ENCODE measurements around the gene AK3. TPM values are rescaled to one million over a fixed set of nuclear protein-coding genes. Genes with fewer than 3 reads are reported as not detected.

Gene AK3
- total and polyA plus RNA-seq, 9 of the 15 experiments (the other 6 are each of a cell fraction or from before 2014, with no cell fraction given), result 12.2 to 78.6 (median 41.8) TPM

GRCh38 chr9:4787876-4788275, 46.9 kb upstream of the AK3 start (continued):
- TF ChIP-seq FOXM1 (IDR thresholded peaks at IDR 0.05; ENCODE audit: low read depth), result no peak
- no peak for TF ChIP-seq FOXM1 (CRISPR knock-in tag; IDR thresholded peaks at IDR 0.05; ENCODE audit: low read depth)
- TF ChIP-seq ILK (tag; IDR thresholded peaks at IDR 0.05; ENCODE audit: borderline replicate concordance, low read depth), result no peak
- no peak for TF ChIP-seq U2AF1 (optimal IDR thresholded peaks at IDR 0.05; ENCODE audit: low read depth, low read length)
- no peak for TF ChIP-seq CEBPB (tag; IDR thresholded peaks at IDR 0.05)
- no peak for TF ChIP-seq YBX1 (IDR thresholded peaks at IDR 0.05)
- TF ChIP-seq TFAM (CRISPR knock-in tag; conservative IDR thresholded peaks at IDR 0.05), result no peak

GRCh38 chr9:4786599-4786998, 45.6 kb upstream of the AK3 start:
- H3K27me3 ChIP-seq (ENCODE audit: control insufficient read depth in 2 of 2, insufficient read depth in 2 of 2, low read length in 2 of 2), result no peaks in the 10 kb centered on the region
- H3K4me1 ChIP-seq (replicated peaks in 1 of 2; ENCODE audit: control insufficient read depth in 2 of 2, insufficient read depth in 2 of 2, low read length in 2 of 2), result peaks cover 0 to 2% of the 10 kb centered on the region in 2 experiments; a peak in 2 of 5 replicates
- no peak overlapping the region for H3K4me3 ChIP-seq
- no peak overlapping the region for H2AFZ ChIP-seq (ENCODE audit: low read depth, low read length)
- no peak overlapping the region for H3K4me2 ChIP-seq (ENCODE audit: insufficient read depth, low read length)
- WGBS (ENCODE audit: insufficient coverage, low coverage, missing lambda C conversion rate), result 71% methylated on average over 4 of the region's 4 CpGs
- no peaks in the 10 kb centered on the region for H3K9me1 ChIP-seq (ENCODE audit: control insufficient read depth, insufficient read depth, low read length)
- FAIRE-seq (no peak), ATAC-seq (no peak), DNase-seq (ENCODE audit: extremely low read depth in 1 of 4, low spot score in 3 of 4) (no peak)
- intact Hi-C loops (cut with micrococcal nuclease) (no loop called here), in situ Hi-C loops (cut with MboI) (no loop called here)
- no peaks in the 10 kb centered on the region for H3K79me2 ChIP-seq (ENCODE audit: control insufficient read depth, insufficient read depth, low read length)
- no peaks in the 10 kb centered on the region for H3K9me3 ChIP-seq (replicated peaks; ENCODE audit: control insufficient read depth, insufficient read depth, low read depth, low read length)
- H3K9ac ChIP-seq (ENCODE audit: insufficient read depth in 1 of 2, low read depth in 2 of 2, low read length in 2 of 2), result no peak overlapping the region
- POLR2A ChIA-PET, result no interaction called here
- H4K20me1 ChIP-seq (replicated peaks; ENCODE audit: control insufficient read depth, insufficient read depth, low read length), result no peaks in the 10 kb centered on the region
- no TSS peak for BruUV-seq (replicated peaks)
- no peak overlapping the region for H3K27ac ChIP-seq (ENCODE audit: extremely low read depth, low read depth, low read length)
- H3K36me3 ChIP-seq (ENCODE audit: control insufficient read depth, insufficient read depth, low read length), result no peaks in the 10 kb centered on the region
- CTCF ChIA-PET (ENCODE audit: low intra/inter-chr PET ratio), result no interaction called here
- TF ChIP-seq ZNF707 (CRISPR knock-in tag; conservative IDR thresholded peaks at IDR 0.05) (no peak), SAFB2 (IDR thresholded peaks at IDR 0.05; ENCODE audit: borderline replicate concordance, low read depth, low read length, severe bottlenecking) (no peak), ZBTB49 (CRISPR knock-in tag; IDR thresholded peaks at IDR 0.05; ENCODE audit: borderline replicate concordance) (no peak), ZFP1 (CRISPR knock-in tag; IDR thresholded peaks at IDR 0.05) (no peak), ZNF124 (CRISPR knock-in tag; IDR thresholded peaks at IDR 0.05) (no peak), HLTF (IDR thresholded peaks at IDR 0.05) (no peak), ATF2 (CRISPR knock-in tag; IDR thresholded peaks at IDR 0.05) (no peak)

All from K562 (cell line).